B cell (primary cell): Measurements from ENCODE around the gene ESR1. TPM values are rescaled to one million over a fixed set of nuclear protein-coding genes. Genes with fewer than 3 reads are reported as not detected.

Experiments
- ATAC-seq: fragments of 200-7000 bp; cut with Tn5 transposase; one replicate; pipeline ENCODE4 v1.10.0; 2021; ENCODE audit warnings: low read depth, mild to moderate bottlenecking, moderate number of reproducible peaks, moderate library complexity
- CTCF ChIA-PET: fragments of 350-600 bp; sonication (Branson Sonifier 250); formaldehyde crosslinking; loops from one replicate; lab custom pipeline; 2021; ENCODE audit warnings: antibody characterized with exemption, inconsistent platforms; lab: Charles Lee
- POLR2A ChIA-PET: fragments of 350-600 bp; sonication (Branson Sonifier 250); formaldehyde crosslinking; loops from one replicate; lab custom pipeline; 2021; ENCODE audit warnings: antibody characterized with exemption; lab: Charles Lee
- DNase-seq: peaks from one replicate; pipeline ENCODE4 v3.0.0; 2013
- H2AFZ ChIP-seq: 2 replicates; pipeline ENCODE4 v1.6.1; 2012; ENCODE audit warnings: mild to moderate bottlenecking, low read depth, low read length; ENCODE audit not compliant: insufficient read depth, poor library complexity, severe bottlenecking
- H3K27ac ChIP-seq, 2 donors: 1 replicate in 1 of 2; 2 replicates in 1 of 2; pipeline ENCODE4 v1.5.1; 2012 to 2013; ENCODE audit warnings: low read length in 2 of 2, mild to moderate bottlenecking in 2 of 2, moderate library complexity in 1 of 2
- H3K27me3 ChIP-seq, 4 experiments: fragments of 200-600 bp in 1 of 4; sonication (generic) in 1 of 4; replicated peaks in 1 of 4; 1 replicate in 2 of 4; 2 replicates in 2 of 4; pipeline versions ENCODE4 v1.6.1 to v1.7.0; 2013 to 2016; ENCODE audit warnings: low read length in 3 of 4, mild to moderate bottlenecking in 2 of 4, mixed read lengths in 1 of 4, moderate library complexity in 1 of 4; ENCODE audit not compliant: insufficient read depth in 4 of 4, control insufficient read depth in 3 of 4; ENCODE audit errors: control extremely low read depth in 1 of 4
- H3K36me3 ChIP-seq, 2 experiments: replicated peaks in 1 of 2; 1 replicate in 1 of 2; 2 replicates in 1 of 2; pipeline versions ENCODE4 v1.6.1 to v1.7.1; 2013; ENCODE audit warnings: low read length in 1 of 2; ENCODE audit not compliant: insufficient read depth in 2 of 2, control insufficient read depth in 1 of 2; ENCODE audit errors: control extremely low read depth in 1 of 2, extremely low read depth in 1 of 2
- H3K4me1 ChIP-seq, 2 donors: fragments of 200-600 bp in 1 of 2; sonication (generic) in 1 of 2; 1 replicate in 1 of 2; 2 replicates in 1 of 2; pipeline versions ENCODE4 v1.5.1 to v1.6.1; 2013 to 2017; ENCODE audit warnings: low read length in 2 of 2; ENCODE audit not compliant: control insufficient read depth in 2 of 2, insufficient read depth in 2 of 2
- H3K4me2 ChIP-seq: replicated peaks from 2 replicates; pipeline ENCODE3; 2012; ENCODE audit warnings: mild to moderate bottlenecking, low read depth, low read length; ENCODE audit not compliant: poor library complexity, severe bottlenecking
- H3K4me3 ChIP-seq, 5 experiments: fragments of 200-600 bp in 1 of 5; sonication (generic) in 1 of 5; 1 replicate in 3 of 5; 2 replicates in 2 of 5; pipeline versions ENCODE4 v1.5.1 to v1.7.0; 2011 to 2016; ENCODE audit warnings: low read length in 4 of 5, mild to moderate bottlenecking in 4 of 5, low read depth in 2 of 5, control low read depth in 1 of 5, moderate library complexity in 1 of 5; ENCODE audit not compliant: insufficient read depth in 1 of 5; ENCODE audit errors: control extremely low read depth in 1 of 5, extremely low read depth in 1 of 5
- H3K79me2 ChIP-seq: fragments of 200-600 bp; sonication (generic); one replicate; pipeline ENCODE4 v1.6.0; 2016; ENCODE audit warnings: low read length; ENCODE audit not compliant: control insufficient read depth, insufficient read depth
- H3K9ac ChIP-seq: fragments of 200-600 bp; sonication (generic); 2 replicates; pipeline ENCODE4 v1.6.1; 2017; ENCODE audit warnings: mild to moderate bottlenecking, low read length, moderate library complexity
- H3K9me3 ChIP-seq, 3 donors: one replicate each; pipeline versions ENCODE4 v1.6.1 to v1.7.1; 2013; ENCODE audit warnings: low read length in 2 of 3; ENCODE audit not compliant: control insufficient read depth in 2 of 3, insufficient read depth in 1 of 3; ENCODE audit errors: control extremely low read depth in 1 of 3
- H4K20me1 ChIP-seq: 2 replicates; pipeline ENCODE4 v1.6.0; 2012; ENCODE audit warnings: mild to moderate bottlenecking, low read length; ENCODE audit not compliant: insufficient read depth, control insufficient read depth, poor library complexity, severe bottlenecking
- H3K27ac Mint-ChIP-seq: one replicate; pipeline ENCODE4 v1.8.0; 2021; ENCODE audit warnings: mixed read lengths
- H3K27me3 Mint-ChIP-seq: one replicate; pipeline ENCODE4 v1.8.0; 2021; ENCODE audit warnings: mixed read lengths
- H3K4me1 Mint-ChIP-seq: one replicate; pipeline ENCODE4 v1.8.0; 2021; ENCODE audit warnings: mixed read lengths
- H3K4me3 Mint-ChIP-seq: one replicate; pipeline ENCODE4 v1.8.0; 2021; ENCODE audit warnings: mixed read lengths
- H3K9me3 Mint-ChIP-seq: one replicate; pipeline ENCODE4 v1.8.0; 2022; ENCODE audit warnings: mixed read lengths; ENCODE audit not compliant: insufficient read depth
- EZH2 ChIP-seq: IDR thresholded peaks from 2 replicates; pipeline ENCODE4 v1.6.1; 2012; ENCODE audit warnings: borderline replicate concordance, low read depth, mild to moderate bottlenecking, moderate library complexity, low read length; ENCODE audit not compliant: insufficient read depth, poor library complexity, severe bottlenecking
- WGBS: methylation state at CpG from one replicate; pipeline ENCODE4 v1.1.5; 2013; ENCODE audit warnings: missing lambda C conversion rate; ENCODE audit not compliant: insufficient coverage; 5-methylcytosine and 5-hydroxymethylcytosine counted together
- intact Hi-C: fragments of 100-400 bp; cut with micrococcal nuclease; formaldehyde crosslinking; loops from one replicate; pipeline ENCODE4 v1.10.0; 2022
- polyA plus RNA-seq: library from polyadenylated mRNA; depleted of rRNA; stranded (reverse); fragments of >200 nt; gene quantifications from 2 replicates; pipeline ENCODE4 v1.2.3, GENCODE V29; 2012
- total RNA-seq, 2 donors: library from RNA; stranded (reverse); fragments of 120-200 nt in 1 of 2; gene quantifications; 1 replicate in 1 of 2; 2 replicates in 1 of 2; pipeline versions ENCODE4 v1.2.3 to v1.2.4, GENCODE V29; 2013 to 2022
- TF ChIP-seq, protein P1 (sequence below): fragments of 200-600 bp; IDR thresholded peaks from one replicate; pipeline ENCODE4 v1.8.0; 2022; ENCODE audit warnings: antibody characterized with exemption, mild to moderate bottlenecking

ESR1 gene
- total and polyA plus RNA-seq, 2 donors (not counting 1 experiment from before 2014, with no cell fraction given), result 0.46 to 5.9 TPM

DNA sequence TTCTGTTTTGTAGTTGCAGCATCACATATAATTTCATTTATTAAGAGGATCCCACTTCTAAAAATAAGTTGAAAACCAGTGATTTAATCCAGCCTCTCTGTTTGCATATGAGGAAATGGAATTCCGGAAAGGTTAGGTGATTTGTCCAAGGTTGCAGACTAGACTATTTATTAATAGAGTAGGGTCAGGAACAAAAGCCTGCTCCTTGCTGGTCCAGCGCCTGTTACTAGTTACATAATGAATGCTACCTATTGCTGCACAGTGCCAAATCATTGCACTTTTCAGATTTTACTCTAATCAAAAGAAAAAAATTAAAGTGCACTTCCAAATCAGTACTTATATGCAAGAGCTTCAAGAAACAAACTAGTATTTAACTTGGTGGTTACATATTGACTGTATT, 238.6 kb downstream of the ESR1 start:
- POLR2A ChIA-PET, result no interaction called here
- CTCF ChIA-PET, result no interaction called here
- ATAC-seq, result no peak

DNA sequence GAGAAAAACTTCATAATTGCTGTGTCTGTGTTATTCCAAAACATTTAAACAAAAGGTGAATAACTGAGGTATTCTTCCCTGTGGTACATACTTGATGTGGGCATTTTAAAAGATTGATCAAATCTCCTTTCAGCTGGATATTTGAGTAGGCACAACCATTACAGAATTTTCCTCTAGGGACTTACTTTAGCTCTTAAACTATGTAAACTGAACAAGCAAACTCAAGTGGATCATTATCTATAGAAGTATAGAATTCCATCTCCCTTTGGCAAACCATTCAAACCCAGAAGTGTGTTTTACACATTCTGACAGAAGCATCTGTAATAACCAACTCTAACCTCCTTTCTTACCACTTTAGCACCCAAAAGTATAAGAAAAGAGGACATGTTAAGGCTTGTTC, 241.4 kb downstream of the ESR1 start:
- ChIA-PET POLR2A (no interaction called here), CTCF (interaction anchor here (0.7 kb wide), 1 partner anchor 34 kb away, joined by 4 read pairs; no protein-coding TSS in a partner anchor)
- H3K9ac ChIP-seq, result no peak overlapping the region
- no peaks in the 10 kb centered on the region for H3K27me3 Mint-ChIP-seq
- no peak for TF ChIP-seq EZH2
- TF ChIP-seq, protein P1, sequence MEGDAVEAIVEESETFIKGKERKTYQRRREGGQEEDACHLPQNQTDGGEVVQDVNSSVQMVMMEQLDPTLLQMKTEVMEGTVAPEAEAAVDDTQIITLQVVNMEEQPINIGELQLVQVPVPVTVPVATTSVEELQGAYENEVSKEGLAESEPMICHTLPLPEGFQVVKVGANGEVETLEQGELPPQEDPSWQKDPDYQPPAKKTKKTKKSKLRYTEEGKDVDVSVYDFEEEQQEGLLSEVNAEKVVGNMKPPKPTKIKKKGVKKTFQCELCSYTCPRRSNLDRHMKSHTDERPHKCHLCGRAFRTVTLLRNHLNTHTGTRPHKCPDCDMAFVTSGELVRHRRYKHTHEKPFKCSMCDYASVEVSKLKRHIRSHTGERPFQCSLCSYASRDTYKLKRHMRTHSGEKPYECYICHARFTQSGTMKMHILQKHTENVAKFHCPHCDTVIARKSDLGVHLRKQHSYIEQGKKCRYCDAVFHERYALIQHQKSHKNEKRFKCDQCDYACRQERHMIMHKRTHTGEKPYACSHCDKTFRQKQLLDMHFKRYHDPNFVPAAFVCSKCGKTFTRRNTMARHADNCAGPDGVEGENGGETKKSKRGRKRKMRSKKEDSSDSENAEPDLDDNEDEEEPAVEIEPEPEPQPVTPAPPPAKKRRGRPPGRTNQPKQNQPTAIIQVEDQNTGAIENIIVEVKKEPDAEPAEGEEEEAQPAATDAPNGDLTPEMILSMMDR, result no peak
- no peaks in the 10 kb centered on the region for H3K4me1 ChIP-seq
- no peaks in the 10 kb centered on the region for H3K27me3 ChIP-seq
- H3K36me3 ChIP-seq, result no peaks in the 10 kb centered on the region
- intact Hi-C loops, result no loop called here
- H3K79me2 ChIP-seq, result no peaks in the 10 kb centered on the region
- no peak overlapping the region for H2AFZ ChIP-seq
- no peak for DNase-seq
- H3K4me3 ChIP-seq, result no peak overlapping the region
- no peak overlapping the region for H3K4me2 ChIP-seq
- no peak for ATAC-seq
- no peaks in the 10 kb centered on the region for H3K9me3 Mint-ChIP-seq
- H3K4me3 Mint-ChIP-seq, result no peak overlapping the region
- H4K20me1 ChIP-seq, result no peaks in the 10 kb centered on the region
- H3K27ac ChIP-seq, result no peak overlapping the region
- H3K27ac Mint-ChIP-seq, result no peak overlapping the region
- H3K9me3 ChIP-seq, result no peaks in the 10 kb centered on the region
- peaks cover 5% of the 10 kb centered on the region for H3K4me1 Mint-ChIP-seq

More for the DNA sequence above, 238.6 kb downstream of the ESR1 start:
- Histone ChIP-seq H3K9ac (no peak overlapping the region), H3K4me1 (no peaks in the 10 kb centered on the region), H3K4me3 (no peak overlapping the region), H3K27ac (no peak overlapping the region), H3K27me3 (no peaks in the 10 kb centered on the region), H3K9me3 (peaks cover 0 to 3% (median 0%) of the 10 kb centered on the region in 3 donors), H4K20me1 (no peaks in the 10 kb centered on the region), H2AFZ (no peak overlapping the region), H3K4me2 (no peak overlapping the region), H3K36me3 (no peaks in the 10 kb centered on the region), H3K79me2 (no peaks in the 10 kb centered on the region)
- Mint-ChIP-seq H3K4me3 (no peak overlapping the region), H3K4me1 (peaks cover 5% of the 10 kb centered on the region), H3K9me3 (no peaks in the 10 kb centered on the region), H3K27me3 (no peaks in the 10 kb centered on the region), H3K27ac (no peak overlapping the region)
- no peak for DNase-seq
- 100% methylated on average over 1 of the region's 2 CpGs for WGBS
- no peak for TF ChIP-seq EZH2
- TF ChIP-seq, protein P1, result no peak
- intact Hi-C loops, result no loop called here
